Lower lobe of right lung (tissue), 2 donors: ENCODE measurements around the gene AKAP9. TPM values are rescaled to one million over a fixed set of nuclear protein-coding genes. Genes with fewer than 3 reads are reported as not detected.
"Not testable (repeated sequence)": the region's sequence is repeated elsewhere in the genome, so short reads cannot be mapped to it uniquely, and the experiment has no call there.

ENCODE experiments used
- ATAC-seq, 2 donors: fragments of 200-7000 bp; cut with Tn5 transposase; one replicate each; pipeline ENCODE4 v1.9.1; 2020 to 2022; ENCODE audit warnings: mild to moderate bottlenecking in 2 of 2, moderate library complexity in 2 of 2
- DNase-seq: peaks from one replicate; pipeline ENCODE4 v3.0.0-alpha.2; 2020
- H3K27ac ChIP-seq: fragments of 200-600 bp; one replicate; pipeline ENCODE4 v1.8.0; 2022
- H3K27me3 ChIP-seq: fragments of 200-600 bp; one replicate; pipeline ENCODE4 v1.8.0; 2022; ENCODE audit warnings: low read depth
- H3K36me3 ChIP-seq: fragments of 200-600 bp; one replicate; pipeline ENCODE4 v1.8.0; 2022; ENCODE audit warnings: mild to moderate bottlenecking
- H3K4me1 ChIP-seq: fragments of 200-600 bp; one replicate; pipeline ENCODE4 v1.8.0; 2022
- H3K4me3 ChIP-seq: fragments of 200-600 bp; one replicate; pipeline ENCODE4 v1.8.0; 2022; ENCODE audit warnings: mild to moderate bottlenecking
- H3K9me3 ChIP-seq: fragments of 200-600 bp; one replicate; pipeline ENCODE4 v1.8.0; 2022
- intact Hi-C: fragments of 100-400 bp; cut with DNase I; formaldehyde crosslinking; loops from one replicate; pipeline ENCODE4 v1.11.0; 2022
- total RNA-seq: library from RNA; stranded (reverse); fragmentation: NEBNext Ultra II Directional; extraction: Animal tissue kit (Norgen Biotek cat#: 25700); gene quantifications from one replicate; pipeline ENCODE4 v1.2.1, GENCODE V29; 2021
- TF ChIP-seq, protein P1 (sequence below): fragments of 200-600 bp; IDR thresholded peaks from one replicate; pipeline ENCODE4 v1.8.0; 2022; ENCODE audit warnings: antibody characterized with exemption, mild to moderate bottlenecking
- donor health status: DM: no; HTN: yes; CAD: no; lungs with severe emphysema.

AKAP9 gene
- total RNA-seq, 1 donor from 2014 or later: 93.7 TPM

DNA sequence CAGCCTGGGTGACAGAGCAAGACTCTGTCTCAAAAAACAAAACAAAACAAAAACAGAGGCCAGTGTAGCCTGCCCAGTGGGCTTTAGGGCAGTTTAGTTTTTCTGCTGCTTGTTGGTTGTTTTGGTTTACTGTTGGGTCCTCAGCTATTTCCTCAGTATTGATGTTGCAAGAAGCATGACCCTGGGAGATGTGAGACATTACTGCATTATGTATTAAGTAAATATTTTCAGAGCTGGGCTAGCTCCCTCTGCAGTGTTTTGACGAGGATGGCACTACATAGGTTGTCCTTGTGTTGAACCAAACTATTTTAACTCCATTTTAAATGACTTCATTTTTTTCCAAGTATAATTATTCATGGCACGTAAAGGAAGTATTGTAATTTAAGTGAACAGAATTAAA lies 4.8 kb downstream of the AKAP9 start:
- Histone ChIP-seq H3K27me3 (no peaks in the 10 kb centered on the region), H3K36me3 (no peaks in the 10 kb centered on the region), H3K4me1 (peaks cover 43% of the 10 kb centered on the region), H3K27ac (peak overlapping the region; percentile 27), H3K9me3 (no peaks in the 10 kb centered on the region), H3K4me3 (no peak overlapping the region)
- DNase-seq (no peak), ATAC-seq (no peak)
- TF ChIP-seq, protein P1, sequence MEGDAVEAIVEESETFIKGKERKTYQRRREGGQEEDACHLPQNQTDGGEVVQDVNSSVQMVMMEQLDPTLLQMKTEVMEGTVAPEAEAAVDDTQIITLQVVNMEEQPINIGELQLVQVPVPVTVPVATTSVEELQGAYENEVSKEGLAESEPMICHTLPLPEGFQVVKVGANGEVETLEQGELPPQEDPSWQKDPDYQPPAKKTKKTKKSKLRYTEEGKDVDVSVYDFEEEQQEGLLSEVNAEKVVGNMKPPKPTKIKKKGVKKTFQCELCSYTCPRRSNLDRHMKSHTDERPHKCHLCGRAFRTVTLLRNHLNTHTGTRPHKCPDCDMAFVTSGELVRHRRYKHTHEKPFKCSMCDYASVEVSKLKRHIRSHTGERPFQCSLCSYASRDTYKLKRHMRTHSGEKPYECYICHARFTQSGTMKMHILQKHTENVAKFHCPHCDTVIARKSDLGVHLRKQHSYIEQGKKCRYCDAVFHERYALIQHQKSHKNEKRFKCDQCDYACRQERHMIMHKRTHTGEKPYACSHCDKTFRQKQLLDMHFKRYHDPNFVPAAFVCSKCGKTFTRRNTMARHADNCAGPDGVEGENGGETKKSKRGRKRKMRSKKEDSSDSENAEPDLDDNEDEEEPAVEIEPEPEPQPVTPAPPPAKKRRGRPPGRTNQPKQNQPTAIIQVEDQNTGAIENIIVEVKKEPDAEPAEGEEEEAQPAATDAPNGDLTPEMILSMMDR: no peak
- intact Hi-C loops: no loop called here

DNA sequence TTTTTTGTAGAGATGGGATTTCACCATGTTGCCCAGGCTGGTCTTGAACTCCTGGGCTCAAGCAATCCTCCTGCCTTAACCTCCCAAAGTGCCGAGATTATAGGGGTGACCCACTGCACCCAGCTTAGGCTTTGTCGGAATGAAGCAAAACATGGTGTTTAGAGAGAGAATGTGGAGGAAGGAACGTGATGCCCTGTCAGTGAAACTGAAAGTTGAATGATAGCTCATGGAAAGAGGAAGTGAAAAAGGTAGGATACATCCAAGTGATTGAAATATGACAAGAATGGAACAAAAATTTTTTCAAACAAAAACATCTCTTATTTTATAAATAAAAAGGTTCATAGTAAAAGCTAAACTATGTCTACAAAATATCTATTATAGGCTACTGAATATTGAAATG lies 5.9 kb downstream of the AKAP9 start:
- ATAC-seq (peak; percentile 57 to 58), DNase-seq (no peak)
- intact Hi-C loops: no loop called here
- Histone ChIP-seq H3K27me3 (no peaks in the 10 kb centered on the region), H3K4me3 (no peak overlapping the region), H3K36me3 (no peaks in the 10 kb centered on the region), H3K4me1 (peaks cover 43% of the 10 kb centered on the region), H3K9me3 (no peaks in the 10 kb centered on the region), H3K27ac (no peak overlapping the region)
- TF ChIP-seq, protein P1: no peak

DNA sequence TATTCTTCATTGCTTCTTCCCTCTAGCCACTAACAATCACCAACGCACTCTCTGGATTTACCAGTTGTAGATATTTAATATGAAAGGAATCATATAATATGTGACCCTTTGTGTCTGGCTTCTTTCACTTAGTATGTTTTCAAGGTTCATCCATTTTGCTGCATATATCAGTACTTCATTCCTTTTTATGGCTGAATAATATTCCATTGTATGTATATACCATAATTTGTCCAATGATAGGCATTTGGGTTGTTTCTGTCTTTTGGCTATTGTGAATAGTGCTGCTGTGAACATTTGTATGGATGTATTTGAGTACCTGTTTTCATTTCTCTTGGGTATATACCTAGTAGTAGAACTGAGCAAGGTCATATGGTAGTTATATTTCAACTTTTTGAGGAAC lies 7.3 kb downstream of the AKAP9 start:
- ATAC-seq (no peak), DNase-seq (no peak)
- no peaks in the 10 kb centered on the region for H3K9me3 ChIP-seq
- TF ChIP-seq, protein P1: no peak
- H3K27me3 ChIP-seq: no peaks in the 10 kb centered on the region
- H3K36me3 ChIP-seq: no peaks in the 10 kb centered on the region
- peaks cover 38% of the 10 kb centered on the region for H3K4me1 ChIP-seq
- H3K4me3 ChIP-seq: no peak overlapping the region
- intact Hi-C loops: no loop called here
- no peak overlapping the region for H3K27ac ChIP-seq

DNA sequence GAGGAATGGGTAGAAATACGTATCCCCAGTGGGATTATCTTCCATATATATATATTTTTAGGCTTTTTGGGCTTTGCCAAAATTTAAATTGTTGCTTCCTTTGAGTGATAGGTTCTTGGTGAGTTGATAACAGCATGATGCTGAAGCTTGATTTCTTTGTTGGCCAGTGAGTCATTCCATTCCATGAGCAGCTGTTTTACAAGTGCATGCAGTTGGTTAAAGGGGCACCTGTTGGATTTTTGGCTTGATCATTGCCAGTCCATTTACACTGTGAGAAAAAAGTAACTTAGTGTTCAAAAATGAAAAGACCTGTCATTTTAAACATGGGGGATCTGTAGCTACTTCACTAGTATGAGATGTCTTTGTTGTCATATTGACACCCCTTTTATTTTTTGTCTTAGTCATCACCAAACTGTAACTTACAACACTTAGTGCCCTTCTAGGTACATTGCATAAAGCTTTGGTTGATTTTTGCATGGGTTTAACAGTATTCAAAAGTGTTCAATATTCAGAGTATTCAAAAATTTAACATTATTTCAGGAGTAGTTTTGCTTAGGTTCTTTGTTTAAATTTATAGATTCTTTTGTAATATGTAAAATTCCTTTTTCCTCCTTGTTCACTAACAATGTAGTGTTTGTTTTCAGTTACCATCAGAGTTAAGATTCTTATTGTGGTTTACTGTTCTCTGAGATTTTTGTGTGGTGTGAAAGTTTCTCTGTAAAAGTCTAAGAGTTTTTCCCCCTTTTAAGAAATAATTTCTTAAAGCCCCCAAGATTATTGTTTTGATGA lies 8.8 kb downstream of the AKAP9 start:
- no peak for DNase-seq
- intact Hi-C loops: no loop called here
- H3K4me3 ChIP-seq: no peak overlapping the region
- H3K27me3 ChIP-seq: no peaks in the 10 kb centered on the region
- no peaks in the 10 kb centered on the region for H3K36me3 ChIP-seq
- no peak overlapping the region for H3K27ac ChIP-seq
- H3K9me3 ChIP-seq: no peaks in the 10 kb centered on the region
- TF ChIP-seq, protein P1: no peak
- ATAC-seq: no peak
- H3K4me1 ChIP-seq: peaks cover 32% of the 10 kb centered on the region

DNA sequence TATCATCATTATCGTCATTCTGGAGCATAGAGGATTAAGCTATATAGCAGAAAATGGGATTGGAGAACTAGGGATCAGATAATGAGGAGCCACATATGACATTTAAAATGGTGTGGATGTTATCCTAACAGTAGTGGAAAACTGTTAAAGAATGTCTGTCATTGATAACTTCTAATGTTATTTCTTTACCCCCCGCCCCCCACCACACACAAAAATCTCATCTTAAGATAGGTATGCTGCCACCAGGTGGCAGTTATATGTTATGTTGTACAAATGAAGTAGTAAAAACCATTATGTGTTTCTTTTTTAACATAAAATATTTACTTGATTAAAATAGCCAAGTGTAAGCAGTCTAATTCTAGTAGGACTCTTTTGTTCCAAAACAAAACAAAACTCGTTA lies 13.0 kb downstream of the AKAP9 start:
- H3K27ac ChIP-seq: no peak overlapping the region
- DNase-seq: no peak
- TF ChIP-seq, protein P1: no peak
- H3K27me3 ChIP-seq: no peaks in the 10 kb centered on the region
- H3K4me3 ChIP-seq: no peak overlapping the region
- peaks cover 11% of the 10 kb centered on the region for H3K4me1 ChIP-seq
- H3K36me3 ChIP-seq: no peaks in the 10 kb centered on the region
- ATAC-seq: no peak
- intact Hi-C loops: no loop called here
- H3K9me3 ChIP-seq: no peaks in the 10 kb centered on the region

DNA sequence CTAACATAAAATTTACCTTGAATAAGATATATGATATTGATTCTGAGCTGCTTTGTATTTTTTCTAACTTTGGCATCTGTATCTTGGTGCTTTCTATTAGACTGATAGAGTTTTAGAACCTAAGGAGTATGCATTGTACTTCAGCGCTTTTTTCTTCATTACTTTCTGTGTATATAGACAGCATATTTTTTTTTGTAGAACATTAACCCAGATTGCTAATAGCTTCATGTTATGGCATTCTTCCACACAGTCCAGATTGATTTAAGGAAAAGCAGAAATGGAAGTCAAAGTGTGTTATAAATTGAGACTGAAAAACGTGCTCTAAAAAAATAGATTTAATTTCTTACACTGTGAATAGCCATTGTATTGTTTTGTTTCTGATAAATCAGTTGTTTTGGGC lies 15.8 kb downstream of the AKAP9 start:
- H3K9me3 ChIP-seq, H3K36me3 ChIP-seq, H3K4me3 ChIP-seq, H3K27me3 ChIP-seq, DNase-seq, ATAC-seq, intact Hi-C loops, H3K27ac ChIP-seq: not testable (repeated sequence)
- peaks cover 11% of the 10 kb centered on the region for H3K4me1 ChIP-seq
